ENCODE measurements around the gene GNG12. TPM values are rescaled to one million over a fixed set of nuclear protein-coding genes. Genes with fewer than 3 reads are reported as not detected.

GNG12 gene
- total RNA-seq, 1 experiment from 2014 or later: 12.5 TPM

- H3K4me1 ChIP-seq: no peaks in the 10 kb centered on the region
- no peaks in the 10 kb centered on the region for H3K36me3 ChIP-seq (ENCODE audit: control insufficient read depth, insufficient read depth, low read length)
- no peak overlapping the region for H3K4me3 ChIP-seq (ENCODE audit: low read depth, low read length)
- peaks cover 8% of the 10 kb centered on the region for H3K27me3 Mint-ChIP-seq (ENCODE audit: insufficient read depth, unreplicated experiment)
- BruUV-seq (replicated peaks): no TSS peak
- no peaks in the 10 kb centered on the region for H3K9me3 Mint-ChIP-seq (ENCODE audit: unreplicated experiment)
- no peak overlapping the region for H3K4me3 Mint-ChIP-seq (ENCODE audit: unreplicated experiment)
- H3K4me1 Mint-ChIP-seq (ENCODE audit: low read depth, unreplicated experiment): no peaks in the 10 kb centered on the region
- intact Hi-C loops (cut with micrococcal nuclease; ENCODE audit: unreplicated experiment): no loop called here
- TF ChIP-seq CTCF (IDR thresholded peaks at IDR 0.05; ENCODE audit: insufficient read depth in 1 of 2, low read depth in 1 of 2, low read length in 1 of 2, severe bottlenecking in 1 of 2, unreplicated experiment in 1 of 2): no peak
- H3K36me3 Mint-ChIP-seq (ENCODE audit: insufficient read depth, unreplicated experiment): no peaks in the 10 kb centered on the region
- POLR2A ChIA-PET: no interaction called here
- no peaks in the 10 kb centered on the region; the same call in 1 of the 2 replicates for H3K27me3 ChIP-seq (replicated peaks; ENCODE audit: control insufficient read depth, insufficient read depth, low read length)
- no peak for DNase-seq
- CTCF ChIA-PET: no interaction called here
- H3K27ac Mint-ChIP-seq (ENCODE audit: unreplicated experiment): no peak overlapping the region
- no peaks in the 10 kb centered on the region for H3K9me3 ChIP-seq
These were observed 27.5 kb upstream of the GNG12 start for GRCh38 chr1:67860776-67861175.

GRCh38 chr1:67856921-67857320 is 23.7 kb upstream of the GNG12 start:
- H3K36me3 Mint-ChIP-seq (ENCODE audit: insufficient read depth, unreplicated experiment): no peaks in the 10 kb centered on the region
- H3K4me1 Mint-ChIP-seq (ENCODE audit: low read depth, unreplicated experiment): no peaks in the 10 kb centered on the region
- no peak overlapping the region for H3K4me3 Mint-ChIP-seq (ENCODE audit: unreplicated experiment)
- no peak for DNase-seq
- no peaks in the 10 kb centered on the region for H3K9me3 Mint-ChIP-seq (ENCODE audit: unreplicated experiment)
- BruUV-seq (replicated peaks): no TSS peak
- no peaks in the 10 kb centered on the region for H3K9me3 ChIP-seq
- no peaks in the 10 kb centered on the region for H3K36me3 ChIP-seq (ENCODE audit: control insufficient read depth, insufficient read depth, low read length)
- H3K4me3 ChIP-seq (ENCODE audit: low read depth, low read length): no peak overlapping the region
- H3K27me3 Mint-ChIP-seq (ENCODE audit: insufficient read depth, unreplicated experiment): peaks cover 12% of the 10 kb centered on the region
- no peaks in the 10 kb centered on the region for H3K27me3 ChIP-seq (replicated peaks; ENCODE audit: control insufficient read depth, insufficient read depth, low read length)
- CTCF ChIA-PET: no interaction called here
- H3K4me1 ChIP-seq: no peaks in the 10 kb centered on the region
- no peak for TF ChIP-seq CTCF (IDR thresholded peaks at IDR 0.05; ENCODE audit: insufficient read depth in 1 of 2, low read depth in 1 of 2, low read length in 1 of 2, severe bottlenecking in 1 of 2, unreplicated experiment in 1 of 2)
- POLR2A ChIA-PET: no interaction called here
- no peak overlapping the region for H3K27ac Mint-ChIP-seq (ENCODE audit: unreplicated experiment)
- intact Hi-C loops (cut with micrococcal nuclease; ENCODE audit: unreplicated experiment): loop anchor here (10.0 kb wide), 1 partner anchor 98 kb away; no protein-coding TSS in a partner anchor

- Mint-ChIP-seq H3K27ac (ENCODE audit: unreplicated experiment) (no peak overlapping the region), H3K9me3 (ENCODE audit: unreplicated experiment) (no peaks in the 10 kb centered on the region), H3K27me3 (ENCODE audit: insufficient read depth, unreplicated experiment) (peaks cover 11% of the 10 kb centered on the region), H3K4me1 (ENCODE audit: low read depth, unreplicated experiment) (no peaks in the 10 kb centered on the region), H3K36me3 (ENCODE audit: insufficient read depth, unreplicated experiment) (no peaks in the 10 kb centered on the region), H3K4me3 (ENCODE audit: unreplicated experiment) (no peak overlapping the region)
- Histone ChIP-seq H3K27me3 (replicated peaks; ENCODE audit: control insufficient read depth, insufficient read depth, low read length) (no peaks in the 10 kb centered on the region), H3K4me3 (ENCODE audit: low read depth, low read length) (no peak overlapping the region), H3K9me3 (no peaks in the 10 kb centered on the region), H3K36me3 (ENCODE audit: control insufficient read depth, insufficient read depth, low read length) (no peaks in the 10 kb centered on the region), H3K4me1 (no peaks in the 10 kb centered on the region)
- BruUV-seq (replicated peaks): no TSS peak
- intact Hi-C loops (cut with micrococcal nuclease; ENCODE audit: unreplicated experiment): loop anchor here (10.0 kb wide), 1 partner anchor 99 kb away; no protein-coding TSS in a partner anchor
- no peak for DNase-seq
- ChIA-PET CTCF (interaction anchor here (0.8 kb wide), 1 partner anchor 261 kb away, joined by 4 read pairs; no protein-coding TSS in a partner anchor), POLR2A (no interaction called here)
- TF ChIP-seq CTCF (IDR thresholded peaks at IDR 0.05; ENCODE audit: insufficient read depth in 1 of 2, low read depth in 1 of 2, low read length in 1 of 2, severe bottlenecking in 1 of 2, unreplicated experiment in 1 of 2): no peak
These were observed 22.7 kb upstream of the GNG12 start for GRCh38 chr1:67855961-67856360.
